ENCODE results near the gene STAT4.

STAT4 gene

DNA sequence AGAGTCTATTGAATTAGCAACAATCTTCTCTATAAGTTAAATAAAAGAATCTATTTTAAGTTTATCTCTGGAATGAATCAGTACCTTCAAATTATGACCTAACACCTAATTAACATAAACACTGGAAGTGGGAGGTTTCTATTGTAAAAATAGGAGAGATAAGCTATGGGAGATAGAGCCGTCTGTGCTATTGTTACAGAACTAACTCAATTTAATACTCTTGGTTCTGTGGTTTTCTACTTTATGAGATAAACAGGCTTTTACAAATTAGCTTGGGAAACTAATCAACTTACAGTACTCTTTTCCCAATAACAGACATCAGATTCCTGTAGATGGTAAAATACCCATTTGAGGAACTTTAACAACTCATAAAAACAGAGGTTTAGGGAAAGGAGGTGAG is 111.2 kb downstream of the STAT4 start:
- no peak for DNase-seq

DNA sequence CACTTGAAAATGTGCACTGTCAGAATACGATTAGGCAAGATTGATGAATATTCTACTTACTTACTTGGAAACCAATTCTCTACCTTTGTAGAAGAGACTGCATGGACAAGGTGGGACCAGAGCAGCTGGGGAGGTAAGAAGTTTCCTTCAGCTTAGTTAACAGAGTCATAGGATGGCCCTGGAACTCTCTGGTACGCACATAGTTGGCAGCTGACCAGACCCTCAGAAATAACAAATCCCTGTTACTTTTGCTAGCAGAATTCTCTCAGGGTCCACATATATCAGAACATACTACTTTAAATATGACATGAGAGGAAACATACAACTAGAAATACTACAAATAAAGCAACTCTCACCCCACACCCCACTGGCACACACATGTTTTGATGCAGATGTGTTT is 112.1 kb downstream of the STAT4 start:
- no peak for DNase-seq

DNA sequence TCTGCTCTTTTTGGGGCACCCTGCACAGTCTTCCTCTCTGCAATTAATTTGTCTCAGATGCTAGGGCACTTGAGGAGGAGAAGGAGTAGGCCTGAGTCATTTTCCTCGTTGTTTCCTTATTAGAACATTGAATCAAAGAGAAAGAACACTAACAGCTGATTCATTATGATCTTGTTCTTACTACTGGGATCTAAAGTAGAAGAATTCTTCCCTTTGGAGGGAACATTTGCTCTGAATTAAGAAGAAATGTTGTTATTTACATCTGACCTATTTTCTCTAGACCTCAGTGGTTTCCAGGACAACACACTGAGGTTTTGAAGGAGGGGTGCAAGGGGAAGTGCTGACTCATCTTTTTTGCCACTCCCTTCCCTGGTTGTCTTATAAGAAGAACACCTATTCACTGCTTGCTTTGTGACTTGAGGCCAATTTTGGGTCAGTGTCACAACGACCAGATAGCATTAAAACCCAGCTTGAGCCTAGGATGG is 112.5 kb downstream of the STAT4 start:
- peak; percentile 29 for DNase-seq

DNA sequence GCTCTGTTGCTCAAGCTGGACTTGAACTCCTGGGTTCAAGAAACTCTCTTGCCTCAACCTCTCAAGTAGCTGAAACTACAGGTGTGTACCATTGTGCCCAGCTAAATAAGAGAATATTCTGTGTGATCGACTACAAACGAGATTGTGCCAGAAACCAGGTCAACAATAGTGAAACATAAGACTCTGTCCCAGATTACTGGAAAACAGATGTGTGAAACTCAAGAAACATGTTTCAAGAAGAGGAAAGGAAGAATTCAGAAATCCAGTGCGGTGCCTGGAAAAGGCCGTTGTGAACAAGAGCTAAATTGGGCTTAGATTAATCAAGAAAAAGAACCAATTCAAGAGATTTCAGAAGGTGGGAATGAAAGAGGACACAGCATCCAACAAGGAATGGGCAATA is 113.4 kb downstream of the STAT4 start:
- no peak for DNase-seq

DNA sequence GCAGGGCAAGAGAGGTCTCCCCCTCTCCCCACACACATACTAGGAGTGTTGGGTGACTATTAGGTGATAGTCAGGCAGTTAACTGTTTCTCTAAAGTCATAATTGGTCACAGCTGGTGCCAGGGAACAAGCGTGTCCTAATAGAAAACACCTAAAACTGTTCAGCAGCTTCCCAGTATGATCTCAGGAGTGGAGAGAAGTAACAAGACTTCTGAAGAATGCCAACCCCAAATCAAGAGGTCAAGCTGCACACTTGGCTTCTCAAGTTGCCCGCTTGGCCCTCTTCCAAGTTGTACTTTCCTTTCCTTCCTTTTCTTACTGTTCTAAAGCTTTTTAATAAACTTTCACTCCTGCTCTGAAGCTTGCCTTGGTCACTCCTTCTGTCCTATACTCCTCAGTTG is 114.4 kb downstream of the STAT4 start:
- no peak for DNase-seq

DNA sequence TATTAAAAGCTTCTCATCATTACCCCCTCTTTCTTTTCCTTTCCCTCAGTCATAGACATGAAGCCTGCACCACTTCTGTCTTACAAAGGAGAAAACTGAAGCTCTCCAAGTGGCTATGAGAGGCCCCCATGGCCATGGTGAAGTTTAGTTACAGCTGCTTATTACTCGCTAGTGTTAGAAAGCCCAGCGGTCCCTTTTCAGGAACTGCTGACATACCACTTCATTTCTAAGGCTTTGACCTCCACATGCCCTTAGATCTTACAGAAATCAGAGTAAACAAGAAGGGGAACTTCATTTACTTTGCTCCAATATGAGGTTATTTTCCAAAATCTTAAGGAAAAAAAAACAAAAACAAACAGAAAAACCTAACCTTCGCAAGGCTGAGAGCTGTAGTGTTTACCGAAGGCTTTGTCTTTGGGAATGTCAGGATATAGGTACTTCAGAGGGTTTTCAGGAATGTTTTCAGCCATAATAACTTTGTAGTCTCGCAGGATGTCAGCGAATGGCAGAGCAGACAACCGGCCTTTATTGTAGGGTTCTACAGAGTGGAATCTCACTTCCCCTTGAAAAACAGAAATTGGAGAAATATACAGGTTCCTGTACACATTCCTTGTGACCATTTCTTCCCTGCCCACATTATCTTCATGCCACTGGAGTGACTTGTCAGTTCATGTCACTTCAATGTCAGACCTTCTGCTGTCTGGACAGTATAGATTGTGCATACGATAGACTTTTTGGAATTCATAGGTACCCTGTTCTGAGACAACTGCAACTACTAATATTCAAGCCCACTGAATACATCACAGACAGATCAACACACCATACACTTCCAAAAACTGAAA is 118.0 kb downstream of the STAT4 start:
- peak; percentile 58 for DNase-seq

DNA sequence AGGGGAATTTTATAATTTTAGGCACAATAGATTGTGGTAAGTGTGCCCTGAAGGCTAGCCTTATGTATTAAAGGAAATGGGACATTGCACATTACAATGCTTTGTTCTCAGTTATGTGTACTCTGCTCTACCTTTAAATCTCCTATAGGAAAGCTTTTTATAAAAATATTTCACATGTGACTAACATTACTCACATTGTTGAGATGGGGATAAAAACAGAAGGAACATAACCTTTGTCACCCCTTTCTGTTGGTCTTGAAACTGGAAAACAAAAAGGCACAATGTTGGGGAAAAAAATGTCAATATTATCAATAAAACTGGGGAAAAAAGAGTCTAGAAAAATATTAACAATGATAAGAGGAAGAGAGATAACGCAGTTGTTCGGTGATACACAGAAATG is 119.5 kb downstream of the STAT4 start:
- no peak for DNase-seq

DNA sequence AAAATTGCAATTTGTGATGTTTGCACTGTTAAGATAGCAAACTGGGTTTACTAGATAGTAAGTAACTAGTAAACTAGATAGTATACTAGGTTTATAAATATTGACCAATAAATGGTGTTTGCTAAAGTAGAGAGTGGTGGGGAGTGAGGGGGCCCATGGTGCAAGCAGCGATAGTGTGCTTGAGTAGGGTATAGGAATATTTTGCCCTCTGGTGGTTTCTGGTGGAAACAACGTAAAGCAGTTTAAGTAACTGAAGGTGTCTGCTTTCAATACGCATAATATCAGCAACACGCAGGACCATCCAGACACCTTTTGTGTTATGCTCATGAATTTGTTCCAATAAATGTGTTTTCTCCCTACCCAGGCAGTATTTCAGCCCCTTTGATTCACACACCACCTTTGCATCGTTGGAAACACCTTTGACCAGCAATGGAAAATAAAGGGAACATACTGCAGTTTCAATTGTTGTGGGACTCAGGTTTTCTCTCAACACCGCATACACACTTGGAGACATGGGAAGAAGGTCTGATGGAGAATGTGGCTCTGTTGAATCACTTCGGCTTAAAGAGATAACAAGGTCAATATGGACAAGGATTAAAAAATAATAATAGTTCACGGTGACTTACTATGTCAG is 120.2 kb downstream of the STAT4 start:
- DNase-seq, result peak; percentile 37

DNA sequence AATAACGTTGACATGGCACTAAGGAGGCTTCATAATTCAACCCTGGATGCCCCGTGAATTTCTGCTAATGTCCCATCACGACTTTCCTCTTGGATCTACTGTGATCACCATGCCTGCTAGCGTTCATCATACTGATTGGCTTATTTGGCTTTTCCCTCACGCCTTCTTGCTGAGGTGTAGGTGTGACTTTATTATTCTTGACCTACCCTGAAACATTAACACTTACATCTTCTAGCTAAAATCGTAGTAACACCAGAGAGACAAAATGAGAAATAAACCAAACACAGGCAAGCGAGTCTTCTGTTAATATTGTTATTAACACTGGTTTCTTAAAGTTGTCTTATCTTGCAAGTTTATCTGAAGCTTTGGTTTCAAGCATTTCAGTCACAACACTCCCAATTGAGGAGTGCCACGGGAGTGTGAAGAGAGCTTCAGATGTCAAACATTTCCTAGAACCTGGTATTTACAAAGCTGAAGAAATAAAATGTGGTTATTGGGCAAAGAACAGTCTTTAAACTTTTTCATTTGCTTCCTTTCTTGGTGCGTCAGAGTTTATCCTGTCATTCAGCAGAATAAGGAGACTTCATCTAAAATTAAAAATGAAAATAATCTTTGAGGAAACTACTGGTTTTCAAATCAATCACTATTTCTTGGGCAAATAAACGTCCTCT is 121.4 kb downstream of the STAT4 start:
- DNase-seq, result peak; percentile 53

DNA sequence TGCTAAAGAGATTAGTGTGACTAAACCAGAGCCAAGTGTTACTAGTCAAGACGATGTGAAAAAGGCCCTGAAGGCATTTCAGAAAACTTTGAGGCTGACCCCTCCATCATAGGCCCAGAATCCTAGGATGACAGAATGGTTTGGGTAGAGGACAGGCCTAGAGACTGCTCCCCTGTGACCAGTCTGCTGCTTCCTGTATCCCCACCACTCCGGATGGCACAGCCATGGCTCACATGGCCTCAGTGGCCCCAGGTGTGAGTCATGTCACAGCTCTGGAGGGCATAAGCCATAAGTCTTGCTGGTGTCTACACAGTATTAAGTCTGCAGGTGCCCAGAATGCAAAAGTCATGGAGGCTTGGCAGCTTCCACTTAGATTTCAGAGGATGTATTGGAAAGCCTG is 124.4 kb downstream of the STAT4 start:
- DNase-seq, result no peak

DNA sequence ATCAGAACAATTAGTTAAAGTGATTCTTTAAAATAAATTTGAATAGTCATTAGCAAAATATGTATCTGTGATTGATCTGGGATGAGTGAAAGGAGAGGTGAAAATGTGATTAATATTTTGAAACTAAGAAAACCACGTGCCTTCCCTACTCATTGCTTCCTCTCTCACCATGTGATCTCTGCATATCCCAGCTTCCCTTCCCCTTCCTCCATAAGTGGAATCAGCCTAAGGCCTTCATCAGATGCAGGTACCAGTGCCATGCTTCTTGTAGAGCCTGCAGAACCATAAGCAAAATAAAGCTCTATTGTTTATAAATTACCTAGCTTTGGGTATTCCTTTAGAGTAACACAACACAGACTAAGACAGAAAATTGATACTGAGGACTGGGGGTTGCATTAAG is 125.7 kb downstream of the STAT4 start:
- DNase-seq, result peak; percentile 44

DNA sequence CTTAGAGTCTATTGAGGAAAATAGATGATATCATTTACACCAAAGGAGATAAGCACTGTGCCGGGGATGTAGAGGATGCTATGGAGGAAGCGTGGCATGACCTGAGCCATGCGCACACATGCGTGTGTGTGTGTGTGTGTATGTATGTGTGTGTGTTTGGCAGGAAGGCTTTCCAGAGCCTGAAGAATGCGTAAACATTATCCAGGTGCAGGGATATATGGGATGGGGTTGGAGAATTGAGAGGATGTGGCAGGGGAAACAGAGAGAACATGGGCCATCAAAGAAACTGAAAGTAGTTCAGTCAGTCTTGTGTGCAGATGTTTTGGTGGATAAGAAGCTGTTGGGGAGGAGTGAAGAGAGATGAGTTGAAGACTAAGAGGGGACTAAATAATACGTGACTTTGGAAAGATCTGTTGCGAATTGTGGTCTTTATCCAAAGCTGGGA is 127.5 kb downstream of the STAT4 start:
- no peak for DNase-seq

DNA sequence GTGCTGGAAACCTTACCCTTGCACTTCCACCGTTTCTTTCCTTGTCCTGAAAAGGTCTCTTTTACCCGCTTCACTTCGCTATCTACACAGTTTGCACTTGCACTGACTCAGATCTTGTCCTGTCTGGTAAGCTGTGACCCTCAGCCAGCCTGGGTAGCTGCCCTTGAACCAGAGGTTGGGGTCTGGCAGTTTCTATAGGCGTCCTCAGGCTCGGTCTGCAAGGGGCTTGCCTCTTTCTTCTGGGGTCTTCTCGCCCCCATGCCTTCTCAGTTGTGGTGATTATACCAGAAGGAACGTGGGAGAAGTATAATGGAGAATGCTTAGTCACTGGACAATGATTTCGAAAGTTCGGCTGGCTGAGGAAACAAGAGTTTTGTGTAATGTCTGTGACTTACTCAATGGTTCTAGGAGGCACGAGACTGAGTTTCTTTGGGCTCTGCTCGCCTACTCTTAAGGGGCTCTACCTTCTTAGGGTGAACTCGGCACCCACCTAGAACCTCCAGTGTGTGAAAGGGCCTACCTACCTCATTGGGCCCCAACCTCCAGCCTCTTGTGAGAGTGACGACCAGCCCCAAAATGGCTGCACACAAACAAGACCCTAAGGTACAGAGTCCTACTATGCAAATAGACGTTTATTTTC is 129.9 kb downstream of the STAT4 start:
- peak; percentile 96 for DNase-seq

DNA sequence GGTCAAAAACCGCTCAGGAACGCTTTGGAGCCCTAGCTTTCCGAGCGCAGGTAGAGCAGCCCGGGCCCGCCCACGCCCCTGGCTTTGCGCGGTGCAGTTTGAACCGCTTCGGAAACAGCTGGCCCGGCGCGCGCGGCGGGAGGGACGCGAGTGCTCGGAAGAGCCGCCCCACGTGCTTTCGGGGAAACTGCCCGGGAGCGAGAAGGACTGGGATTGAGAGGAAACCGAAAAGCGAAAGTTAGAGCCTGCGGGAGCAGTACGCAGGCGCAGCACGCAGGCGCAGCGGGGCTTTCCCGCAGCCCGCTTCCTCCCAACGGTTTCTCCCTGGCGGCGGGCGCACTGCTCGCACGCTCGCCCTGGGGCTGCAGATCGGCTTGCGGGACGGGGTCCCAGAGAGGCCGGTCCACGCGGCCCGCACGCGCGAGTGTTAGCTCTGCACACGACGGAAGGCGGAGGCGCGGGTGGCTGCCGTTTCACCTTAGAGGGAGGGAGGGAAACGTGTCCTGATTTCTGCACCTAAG is 130.5 kb downstream of the STAT4 start:
- DNase-seq, result peak; percentile 97

DNA sequence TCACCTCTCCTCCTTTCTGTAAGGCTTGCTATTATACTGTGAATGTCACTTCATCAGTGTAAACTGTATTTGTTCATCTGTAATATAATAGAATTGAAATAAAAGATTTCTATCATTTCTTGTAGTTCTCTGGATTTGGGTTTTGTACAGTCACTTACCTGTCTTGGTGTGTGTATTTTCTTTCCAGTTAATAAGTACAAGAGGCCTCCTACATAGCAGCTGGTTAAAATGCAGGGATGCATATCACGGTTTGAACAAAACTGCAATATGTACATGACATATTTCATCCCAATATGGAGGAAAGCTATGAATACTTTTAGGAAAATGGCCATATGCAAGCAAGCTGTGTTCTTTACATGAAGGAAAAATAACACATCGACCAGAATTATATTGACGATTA is 131.4 kb downstream of the STAT4 start:
- no peak for DNase-seq

DNA sequence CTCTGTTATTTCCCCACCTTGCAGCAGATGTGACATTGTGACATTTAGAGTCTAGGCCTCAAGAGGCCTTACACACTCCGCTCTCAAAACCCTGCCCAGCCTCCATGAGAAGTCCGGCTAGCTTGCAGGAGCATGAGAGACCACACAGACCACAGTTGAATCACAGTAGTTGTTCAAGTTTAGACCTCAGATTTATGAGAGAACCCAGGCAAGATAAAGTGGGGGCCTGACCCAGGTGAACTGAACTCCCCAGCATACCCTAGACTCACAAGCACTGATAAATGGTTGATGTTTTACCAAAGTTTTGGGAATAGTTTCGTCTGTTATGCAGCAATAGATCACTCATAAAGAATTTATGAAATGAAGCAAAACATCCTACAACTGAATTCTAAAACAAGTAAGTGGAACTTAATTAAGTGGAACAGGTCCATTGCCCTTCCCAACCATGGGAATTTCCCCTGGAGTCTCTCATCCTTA is 132.1 kb downstream of the STAT4 start:
- no peak for DNase-seq

DNA sequence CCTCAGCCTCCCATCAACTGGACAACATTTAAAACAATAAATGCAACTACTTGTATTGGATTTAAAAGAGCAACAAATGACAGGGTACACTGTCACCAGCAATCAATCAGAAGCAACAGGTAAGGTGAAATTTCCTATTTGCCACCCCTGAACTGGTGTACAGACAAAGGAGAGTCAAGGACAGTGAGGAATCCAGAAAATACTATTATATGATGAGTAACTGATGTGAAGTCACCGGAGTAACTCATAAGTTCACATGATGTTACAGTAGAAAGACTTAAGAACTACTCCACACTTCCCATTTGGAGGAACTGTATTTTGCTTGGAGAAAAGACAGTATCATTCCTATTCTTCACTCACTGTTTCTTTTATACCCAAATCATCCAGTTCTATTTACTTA is 132.7 kb downstream of the STAT4 start:
- DNase-seq, result peak; percentile 80

DNA sequence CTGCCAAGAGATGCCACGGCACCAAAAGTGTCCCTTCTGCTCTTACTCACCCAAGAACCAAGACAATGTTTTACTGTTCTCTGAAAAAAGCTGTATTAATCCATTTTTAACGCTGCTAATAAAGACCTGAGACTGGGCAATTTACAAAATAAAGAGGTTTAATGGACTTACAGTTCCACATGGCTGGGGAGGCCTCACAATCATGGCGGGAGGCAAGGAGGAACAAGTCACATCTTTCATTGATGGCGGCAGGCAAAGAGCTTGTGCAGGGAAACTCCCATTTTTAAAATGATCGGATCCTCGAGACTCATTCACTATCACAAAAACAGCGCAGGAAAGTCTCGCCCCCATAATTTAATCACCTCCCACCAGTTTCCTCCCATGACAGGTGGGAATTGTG is 135.0 kb downstream of the STAT4 start:
- no peak for DNase-seq

DNA sequence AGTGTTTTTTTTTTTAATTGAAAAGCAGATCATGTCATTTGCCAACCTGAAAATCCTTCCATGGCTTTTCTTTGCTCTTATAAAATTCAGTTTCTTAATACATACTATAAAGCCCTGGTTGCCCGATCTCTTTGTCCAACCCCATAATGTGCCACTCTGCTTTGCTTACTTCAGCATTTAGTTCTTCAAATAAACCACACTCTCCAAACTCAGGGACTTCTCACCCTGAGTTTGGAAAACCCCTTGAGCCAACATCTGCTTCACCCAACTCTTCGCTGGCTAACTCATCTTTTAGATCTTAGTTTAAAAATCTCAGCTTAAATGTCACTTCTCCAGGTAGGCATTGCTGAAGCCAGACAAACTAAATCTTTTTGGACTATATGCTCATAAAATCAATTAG is 135.6 kb downstream of the STAT4 start:
- DNase-seq, result peak; percentile 47

DNA sequence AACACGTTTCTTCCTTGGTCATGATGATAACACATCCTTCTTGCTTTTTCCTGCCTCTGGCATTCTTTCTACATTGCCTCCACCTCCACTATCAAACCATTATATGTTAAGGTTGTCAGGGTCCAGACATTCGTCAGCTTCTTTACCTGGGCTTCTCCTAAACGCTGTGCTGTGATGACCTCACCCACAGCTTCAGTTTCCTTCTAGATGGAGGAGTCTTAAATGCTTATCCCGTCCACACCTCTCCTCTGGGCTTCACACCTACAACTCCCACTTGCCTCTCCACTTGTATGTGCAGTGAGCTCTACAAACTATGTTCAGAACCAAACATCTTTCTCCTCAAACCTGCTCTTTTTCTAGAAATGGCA is 136.2 kb downstream of the STAT4 start:
- no peak for DNase-seq

DNA sequence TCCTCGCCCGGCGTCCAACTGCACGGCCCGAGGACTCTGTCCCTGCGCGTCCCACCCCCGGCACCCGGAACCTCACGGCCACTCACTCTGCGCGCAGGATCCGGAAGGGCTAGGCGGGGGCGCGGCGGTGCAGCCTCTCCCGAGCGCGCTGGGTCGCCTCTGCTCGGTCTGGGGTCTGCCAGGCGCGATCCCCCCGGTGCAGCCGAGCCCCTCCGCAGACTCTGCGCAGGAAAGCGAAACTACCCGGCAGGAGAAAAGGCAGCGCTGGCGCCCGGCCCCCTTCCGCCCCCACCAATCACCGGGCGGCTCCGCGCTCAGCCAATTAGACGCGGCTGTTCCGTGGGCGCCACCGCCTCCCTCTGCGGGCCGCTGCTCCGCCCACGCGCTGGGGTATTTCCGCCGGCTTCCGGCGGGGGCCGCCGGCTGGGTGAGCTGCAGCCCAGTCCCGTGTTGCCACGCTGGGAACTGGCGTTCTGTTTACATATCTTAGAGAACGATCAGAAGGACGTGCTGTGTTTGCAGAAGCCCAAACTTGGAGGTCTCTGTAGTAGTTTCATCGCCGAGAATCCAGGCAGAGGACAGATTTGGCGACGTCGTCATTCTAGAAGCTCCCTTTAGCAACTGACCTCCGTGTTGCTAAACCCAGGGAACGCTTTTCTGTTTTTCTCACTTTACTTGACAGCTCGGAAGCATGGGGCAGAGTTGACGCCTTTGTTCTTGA is 136.7 kb downstream of the STAT4 start, which contains the start of gene STAT1:
Gene STAT1 (minus strand): TSS at position 240 of the 721 bp plus-strand sequence. CDS start 4,168 bp downstream, outside the sequence.
- peak; percentile 97 for DNase-seq

DNA sequence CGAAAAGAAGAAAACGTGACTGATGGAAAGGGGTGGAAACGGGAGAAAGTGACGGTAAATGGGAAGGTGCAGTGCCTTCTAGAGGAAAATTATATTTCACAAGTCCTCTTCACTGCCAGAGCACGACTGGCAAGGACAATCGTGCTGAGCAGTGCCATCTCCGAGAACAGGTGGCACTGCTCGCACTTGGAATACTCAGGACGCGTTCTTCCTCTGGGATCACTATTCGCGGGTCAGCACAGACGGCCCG is 137.2 kb downstream of the STAT4 start:
- DNase-seq, result no peak
